NCI-H1048 (cell line): Measurements from ENCODE around the gene TSKU.
"Not testable (repeated sequence)": the region's sequence is repeated elsewhere in the genome, so short reads cannot be mapped to it uniquely, and the experiment has no call there.

ENCODE experiments used
- DNase-seq: peaks from one replicate; lab custom pipeline; 2025; lab: John Stamatoyannopoulos, UW

The TSKU gene

DNA sequence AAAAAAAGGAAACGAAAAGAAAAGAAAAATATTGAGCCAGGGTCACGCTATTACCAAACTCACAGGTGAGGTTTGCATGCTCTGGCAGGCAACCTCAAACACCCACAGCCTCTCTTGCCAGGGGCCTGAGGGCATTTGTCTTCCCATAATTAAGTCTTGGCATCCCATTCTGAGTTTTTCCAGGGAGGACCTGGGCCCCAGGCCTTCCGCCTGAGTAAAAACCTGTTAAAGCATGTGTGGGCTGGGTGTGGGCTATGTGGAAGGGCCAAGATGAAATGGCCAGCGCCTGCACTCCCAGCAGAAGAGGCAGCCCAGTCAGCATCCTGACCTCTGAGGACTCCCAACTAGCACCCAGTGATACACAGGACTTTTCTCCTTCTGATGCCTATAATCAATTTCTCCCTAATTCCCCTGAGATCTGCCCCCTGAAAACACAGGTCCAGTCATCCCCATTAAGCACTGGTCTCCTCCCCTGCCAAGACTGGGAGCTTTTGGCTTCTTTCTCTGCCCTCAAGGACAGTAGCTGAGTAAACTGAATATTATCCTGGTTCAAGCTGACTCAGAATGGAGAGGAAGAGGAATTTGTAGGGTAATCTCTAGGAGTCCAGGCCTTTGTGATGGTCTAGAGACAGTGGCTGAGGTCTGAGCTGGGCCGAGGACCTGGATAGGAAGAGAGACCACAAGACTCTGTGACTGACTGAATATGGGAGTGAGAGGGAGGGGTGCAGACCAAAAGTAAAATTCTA lies 42.0 kb downstream of the TSKU start:
- DNase-seq = no peak

DNA sequence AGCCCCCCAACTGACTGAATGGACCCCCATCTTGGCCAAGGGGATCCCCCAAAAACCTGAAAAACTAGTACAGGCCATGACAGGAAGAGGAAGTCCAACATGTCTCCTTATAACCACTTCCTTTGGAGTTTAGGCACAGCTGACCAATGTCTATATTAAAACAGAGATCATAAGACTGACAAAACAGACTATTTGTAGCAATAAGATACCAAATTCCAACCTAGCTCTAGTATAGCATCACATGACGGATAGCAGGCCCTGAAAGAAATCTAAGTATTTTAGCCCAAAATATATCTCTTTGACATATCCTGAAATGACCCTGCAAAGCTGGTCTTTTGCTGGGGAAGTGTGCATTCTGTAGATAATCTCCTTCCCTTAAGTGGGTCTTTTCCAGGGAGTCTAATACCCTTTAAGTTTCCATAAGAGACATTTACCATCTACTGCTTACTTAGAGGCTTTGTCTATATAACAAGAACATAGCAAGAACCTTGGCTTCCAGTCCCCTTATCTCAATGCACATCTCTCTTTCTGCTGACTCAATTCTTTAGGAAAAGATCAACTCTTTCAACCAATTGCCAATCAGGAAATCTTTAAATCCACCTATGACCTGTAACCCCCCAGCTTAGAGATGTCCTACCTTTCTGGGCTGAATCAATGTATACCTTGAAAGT lies 42.7 kb downstream of the TSKU start:
- no peak for DNase-seq

DNA sequence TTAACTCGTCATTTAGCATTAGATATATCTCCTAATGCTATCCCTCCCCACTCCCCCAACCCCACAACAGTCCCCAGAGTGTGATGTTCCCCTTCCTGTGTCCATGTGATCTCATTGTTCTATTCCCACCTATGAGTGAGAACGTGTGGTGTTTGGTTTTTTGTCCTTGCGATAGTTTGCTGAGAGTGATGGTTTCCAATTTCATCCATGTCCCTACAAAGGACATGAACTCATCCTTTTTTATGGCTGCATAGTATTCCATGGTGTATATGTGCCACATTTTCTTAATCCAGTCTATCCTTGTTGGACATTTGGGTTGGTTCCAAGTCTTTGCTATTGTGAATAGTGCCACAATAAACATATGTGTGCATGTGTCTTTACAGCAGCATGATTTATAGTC lies 43.4 kb downstream of the TSKU start:
- DNase-seq = not testable (repeated sequence)

DNA sequence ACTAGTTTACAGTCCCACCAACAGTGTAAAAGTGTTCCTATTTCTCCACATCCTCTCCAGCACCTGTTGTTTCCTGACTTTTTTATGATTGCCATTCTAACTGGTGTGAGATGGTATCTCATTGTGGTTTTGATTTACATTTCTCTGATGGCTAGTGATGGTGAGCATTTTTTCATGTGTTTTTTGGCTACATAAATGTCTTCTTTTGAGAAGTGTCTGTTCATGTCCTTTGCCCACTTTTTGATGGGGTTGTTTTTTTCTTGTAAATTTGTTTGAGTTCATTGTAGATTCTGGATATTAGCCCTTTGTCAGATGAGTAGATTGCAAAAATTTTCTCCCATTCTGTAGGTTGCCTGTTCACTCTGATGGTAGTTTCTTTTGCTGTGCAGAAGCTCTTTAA lies 43.8 kb downstream of the TSKU start:
- DNase-seq = not testable (repeated sequence)

DNA sequence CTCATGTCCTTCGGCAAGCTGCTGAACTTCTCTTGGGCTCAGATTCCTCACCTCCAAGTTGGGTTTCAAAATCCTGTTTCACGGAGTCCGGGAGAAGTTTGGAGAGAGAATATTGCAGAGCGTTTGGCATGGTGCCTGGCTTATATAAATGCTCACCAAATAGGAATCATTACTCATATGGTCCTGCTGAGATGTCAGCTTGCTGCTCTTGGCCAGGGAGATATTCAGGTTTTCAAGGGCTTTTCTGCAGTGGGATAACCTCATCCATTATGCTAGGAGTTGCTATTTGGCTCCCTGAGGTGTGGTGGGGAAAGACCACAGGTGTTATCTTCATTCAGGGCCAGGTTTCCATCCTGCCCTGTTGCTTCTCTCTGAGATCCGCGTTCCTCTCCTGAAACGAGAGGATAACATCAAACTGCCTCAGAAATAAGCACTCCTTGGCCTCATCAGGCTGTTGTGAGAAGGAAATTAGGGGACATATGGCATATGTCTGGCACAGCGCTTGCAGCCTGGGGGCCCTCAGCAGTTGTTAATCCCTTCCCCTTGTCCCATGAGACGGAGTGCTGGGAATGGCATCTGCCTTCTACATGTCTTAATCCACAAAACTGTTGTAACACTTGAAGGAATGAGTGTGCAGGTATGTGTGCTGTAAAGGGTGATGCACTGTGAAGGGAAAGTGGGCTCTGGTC lies 47.6 kb downstream of the TSKU start:
- no peak for DNase-seq

DNA sequence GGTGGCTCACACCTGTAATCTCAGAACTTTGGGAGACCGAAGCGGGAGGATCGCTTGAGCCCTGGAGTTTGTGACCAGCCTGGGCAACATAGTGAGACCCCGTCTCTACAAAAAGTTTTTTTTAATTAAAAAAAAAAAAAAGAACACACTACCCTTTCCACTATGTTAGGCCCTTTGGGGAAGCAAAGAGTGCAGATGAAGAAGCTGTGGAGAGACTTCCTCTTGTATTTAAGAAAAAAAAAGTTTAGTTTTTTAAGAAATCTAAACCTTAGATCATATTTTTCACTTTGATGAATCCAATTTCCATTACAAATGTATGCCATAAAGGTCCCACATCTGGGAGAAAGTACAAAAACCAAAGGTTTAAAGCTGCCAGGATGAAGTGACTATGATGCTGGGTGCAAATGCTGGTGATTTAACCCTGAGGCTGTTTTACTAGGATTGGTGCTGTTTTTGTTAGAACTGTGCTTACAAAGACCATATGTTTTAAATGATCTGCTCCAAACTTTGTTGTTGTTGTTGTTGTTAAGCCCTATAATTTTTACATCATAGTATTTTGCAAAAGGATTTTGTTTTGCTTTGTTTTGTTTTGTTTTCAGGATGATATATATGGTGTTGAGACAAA lies 48.6 kb downstream of the TSKU start:
- no peak for DNase-seq

DNA sequence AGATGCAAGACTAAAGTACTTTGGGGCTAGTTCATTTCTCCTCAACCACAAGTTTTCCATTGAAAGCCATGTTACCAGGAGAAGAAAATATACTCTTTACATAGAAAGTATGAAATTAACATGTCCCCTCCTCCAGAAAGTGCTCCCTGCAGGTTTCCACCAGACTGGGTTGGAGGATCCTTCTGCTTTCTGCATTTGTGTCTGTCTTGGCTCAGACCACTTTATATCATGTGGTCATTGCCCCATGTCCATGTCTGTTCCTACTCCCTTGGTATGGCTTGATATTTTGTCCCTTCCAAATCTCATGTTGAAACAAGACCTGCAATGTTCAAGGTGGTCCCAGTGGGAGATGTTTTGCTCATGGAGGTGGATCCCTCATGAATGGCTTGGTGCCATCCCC lies 49.2 kb downstream of the TSKU start:
- DNase-seq = no peak

DNA sequence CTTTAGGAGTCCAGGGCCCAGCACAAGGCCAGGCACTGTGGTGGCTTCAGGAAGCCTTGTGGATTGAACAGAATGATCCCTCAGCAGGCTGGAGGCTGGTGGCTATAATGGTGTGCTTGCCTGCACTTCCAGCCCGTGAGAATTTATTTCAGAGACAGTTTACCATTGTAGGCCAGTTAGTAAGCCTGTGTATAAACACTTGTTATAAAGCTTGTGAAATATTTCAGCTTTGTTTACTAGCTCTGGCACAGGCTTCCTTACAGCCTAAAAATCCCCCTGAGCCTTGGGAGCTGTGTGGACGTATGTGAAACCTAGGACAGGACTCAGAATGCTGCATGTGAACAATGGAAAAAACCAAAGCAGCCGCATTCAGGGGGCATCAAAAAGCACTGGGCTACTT lies 51.0 kb downstream of the TSKU start:
- no peak for DNase-seq

DNA sequence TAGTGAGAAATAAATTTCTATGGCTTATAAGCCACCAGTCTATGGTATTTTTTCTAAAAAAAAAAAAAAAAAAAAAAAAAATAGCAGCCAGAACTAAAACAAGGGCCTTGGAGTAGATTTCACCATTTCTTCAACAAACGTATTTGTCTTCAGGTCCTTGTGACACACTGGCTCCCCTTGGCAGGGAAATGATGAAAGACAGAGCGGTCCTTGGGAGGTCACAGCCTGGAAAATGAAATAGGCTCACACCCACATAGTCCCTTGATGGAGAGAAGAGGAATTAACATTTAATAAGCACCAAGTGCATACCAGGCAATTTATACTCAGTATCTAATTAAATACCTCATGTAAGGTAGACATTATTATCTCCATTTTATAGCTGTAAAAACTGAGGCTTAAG lies 51.9 kb downstream of the TSKU start:
- DNase-seq = no peak

DNA sequence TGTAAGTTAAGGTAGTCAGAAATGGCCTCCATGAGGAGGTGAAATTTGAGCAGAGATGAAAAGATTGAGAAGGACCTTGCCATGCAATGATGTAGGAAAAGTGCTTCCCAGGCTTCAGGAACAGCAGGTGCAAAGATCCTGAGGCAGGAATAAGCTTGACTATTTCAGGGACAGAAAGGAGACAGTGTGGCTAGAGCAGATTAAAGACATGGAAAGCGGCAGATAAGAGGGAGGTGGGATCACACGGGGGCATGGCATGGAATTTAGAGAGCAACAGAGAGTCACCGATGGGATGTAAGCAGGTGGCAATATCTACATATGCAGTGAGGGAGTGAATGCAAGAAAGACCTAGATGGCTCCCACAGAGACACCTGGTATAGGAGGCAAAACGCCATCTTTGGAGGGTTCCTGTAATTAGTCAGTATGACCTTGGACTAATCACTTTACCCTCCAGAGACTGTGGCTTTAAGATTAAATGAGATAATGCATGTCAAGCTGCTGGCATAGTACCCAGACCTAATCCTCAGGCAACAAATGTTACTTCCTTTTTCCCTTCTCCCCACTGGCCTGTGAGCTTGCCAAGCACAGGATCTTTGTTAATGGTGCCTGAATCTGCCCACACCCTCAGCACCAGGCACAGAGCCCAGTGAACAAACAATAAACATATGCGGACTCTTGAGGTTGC lies 52.9 kb downstream of the TSKU start:
- no peak for DNase-seq

DNA sequence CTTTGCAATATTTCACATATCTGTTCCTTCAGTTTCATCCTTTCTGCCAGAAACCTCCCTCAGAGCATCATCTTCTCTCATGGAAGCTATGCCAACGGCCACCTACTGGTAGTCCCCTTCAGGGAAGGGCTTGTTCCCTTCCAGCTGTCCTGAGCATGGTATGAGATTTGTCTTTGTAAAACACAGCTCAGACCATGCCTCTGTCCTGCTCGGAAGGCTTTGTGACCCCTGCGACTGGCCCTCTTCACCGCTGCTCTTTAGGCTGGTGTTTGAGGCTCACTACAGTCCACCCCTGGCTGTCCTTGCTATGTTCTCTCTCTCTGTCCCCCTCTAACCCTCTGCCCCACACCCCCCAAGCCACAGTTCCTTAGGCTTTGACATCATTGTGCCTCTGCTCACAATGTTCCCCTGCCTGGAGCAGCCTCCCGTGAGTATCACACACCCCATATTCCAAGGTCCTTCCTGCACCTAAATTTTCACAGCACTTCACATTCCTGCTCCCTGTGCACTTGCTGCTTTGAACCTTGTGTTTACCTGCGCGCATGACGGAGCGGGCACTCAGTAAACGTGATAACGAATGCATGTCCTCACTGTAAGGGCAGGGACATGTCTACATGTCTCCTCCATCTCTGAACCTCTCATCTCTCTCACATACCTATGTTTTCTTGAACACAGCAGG lies 53.6 kb downstream of the TSKU start:
- DNase-seq = no peak

DNA sequence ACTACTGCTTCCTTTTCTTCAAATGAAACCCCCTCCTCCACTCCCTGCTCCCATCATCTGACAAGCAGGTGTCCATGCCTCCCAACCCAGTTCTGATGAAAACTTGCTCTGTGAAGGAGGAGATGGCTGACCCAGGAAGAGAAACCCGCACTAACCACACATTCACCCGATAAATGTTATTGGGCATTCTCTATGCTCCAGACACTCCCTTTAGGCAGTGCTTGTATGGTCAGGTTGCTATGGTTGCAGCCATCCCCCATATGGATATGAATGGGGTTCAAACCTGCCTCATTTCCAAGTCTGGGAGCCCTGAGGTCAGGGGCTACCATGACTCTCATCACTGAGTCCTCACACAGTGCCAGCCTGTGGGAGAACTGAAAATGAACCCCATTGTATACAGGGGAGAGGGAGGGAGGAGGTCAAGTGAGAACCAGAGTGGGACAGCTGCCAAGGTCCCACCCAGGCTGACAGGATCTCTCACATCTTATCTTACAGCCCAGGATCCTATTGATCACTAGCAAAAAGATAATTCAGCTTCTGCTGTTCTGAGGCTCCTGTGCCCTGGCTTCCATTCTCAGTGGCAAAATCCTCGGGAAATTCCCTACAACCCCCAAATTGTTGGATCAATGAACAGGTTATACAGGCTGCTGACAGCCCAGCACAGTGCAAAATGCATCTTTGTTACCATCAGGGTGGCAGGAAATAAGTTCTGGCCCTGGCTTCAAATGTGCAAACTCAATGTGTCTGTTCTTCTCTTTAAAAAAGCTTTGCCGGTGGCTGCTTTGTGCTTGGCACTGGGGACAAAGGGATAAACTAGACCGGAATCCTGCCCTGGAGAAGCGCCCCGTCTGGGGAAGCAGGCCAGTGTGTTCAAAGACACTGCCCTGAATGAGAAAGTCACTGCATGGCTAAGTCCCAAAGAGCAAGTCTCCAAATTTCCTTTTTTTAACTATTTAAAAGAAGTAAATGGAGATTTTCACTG lies 54.8 kb downstream of the TSKU start:
- no peak for DNase-seq

DNA sequence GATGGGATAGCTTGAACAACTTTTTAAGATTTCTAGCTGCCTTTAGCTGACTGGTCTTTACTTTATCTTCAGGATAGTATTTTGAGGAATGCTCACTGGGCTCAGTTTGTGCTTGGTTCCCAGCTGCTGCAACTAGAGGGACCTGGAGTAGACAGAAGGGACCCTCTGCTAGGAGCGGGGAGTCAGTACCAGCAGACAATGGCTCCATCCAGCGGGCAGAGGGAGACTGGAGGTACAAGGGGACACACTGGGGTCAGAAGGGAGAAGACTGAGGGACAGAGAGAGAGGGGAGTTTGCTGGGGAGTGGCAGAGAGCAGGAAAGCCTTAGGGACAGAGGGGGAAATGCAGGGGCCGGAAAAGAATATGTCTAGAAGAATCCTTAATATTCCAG lies 55.5 kb downstream of the TSKU start:
- DNase-seq = no peak

DNA sequence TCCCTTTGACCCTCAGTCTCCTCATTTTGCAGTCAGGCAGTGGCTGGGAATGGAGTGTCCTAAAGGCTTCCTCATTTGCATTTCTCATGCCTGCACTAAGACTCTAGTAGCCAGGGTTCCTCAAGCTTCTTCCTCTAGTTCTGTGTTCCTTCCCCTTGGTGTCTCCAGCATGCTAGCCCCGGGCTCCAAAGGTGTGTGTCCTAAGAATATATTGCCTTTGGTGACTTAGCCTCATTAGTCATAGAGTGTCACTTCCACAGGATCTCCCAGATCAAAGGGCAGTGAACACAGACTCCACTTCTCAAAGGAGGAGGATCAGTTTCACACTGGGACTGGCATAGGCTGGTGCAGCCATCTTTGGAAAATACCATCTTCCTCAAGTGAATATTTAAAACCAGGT lies 56.2 kb downstream of the TSKU start:
- no peak for DNase-seq

DNA sequence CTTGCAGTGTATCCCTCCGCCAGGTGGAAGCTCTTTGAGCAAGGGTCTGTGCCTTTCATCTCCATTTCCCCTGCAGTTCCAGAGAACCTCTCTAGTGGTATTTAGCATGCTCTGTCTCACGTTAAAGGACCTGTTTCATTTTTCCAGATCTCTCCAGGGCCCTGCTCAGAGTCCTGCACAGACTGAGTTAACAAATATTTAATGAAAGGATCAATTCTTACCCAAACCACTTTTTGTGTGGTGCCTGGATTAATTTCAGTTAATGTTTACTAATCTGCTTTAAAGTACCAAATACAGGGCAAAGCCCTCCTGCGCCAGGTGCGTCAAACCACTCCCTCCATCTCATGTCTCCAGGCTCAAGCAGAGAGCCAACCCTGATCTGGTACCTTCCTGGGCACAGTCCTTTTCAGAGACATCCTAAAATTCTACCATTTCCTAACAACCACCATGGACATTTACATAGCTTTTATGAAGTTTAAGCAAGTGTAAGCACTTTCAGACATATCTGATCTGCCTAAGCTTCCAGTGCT lies 58.8 kb downstream of the TSKU start:
- no peak for DNase-seq

DNA sequence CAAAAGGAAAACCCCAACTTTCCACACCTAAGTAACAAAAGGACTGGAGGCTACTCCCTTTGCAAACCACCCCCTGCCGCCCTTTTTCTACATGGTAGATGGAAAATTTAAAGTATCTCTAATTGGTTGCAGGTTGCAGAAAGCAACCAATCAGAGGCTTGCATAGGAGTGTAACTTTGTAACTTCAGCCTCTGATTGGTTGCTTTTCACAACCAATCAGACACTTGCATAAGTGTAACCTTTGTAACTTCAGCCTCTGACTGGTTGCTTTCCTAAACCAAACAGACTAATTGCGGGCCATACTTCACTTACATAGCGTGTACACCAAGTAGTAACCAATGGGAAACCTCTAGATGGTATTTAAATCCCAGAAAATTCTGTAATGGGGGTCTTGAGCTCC lies 60.8 kb downstream of the TSKU start:
- no peak for DNase-seq

DNA sequence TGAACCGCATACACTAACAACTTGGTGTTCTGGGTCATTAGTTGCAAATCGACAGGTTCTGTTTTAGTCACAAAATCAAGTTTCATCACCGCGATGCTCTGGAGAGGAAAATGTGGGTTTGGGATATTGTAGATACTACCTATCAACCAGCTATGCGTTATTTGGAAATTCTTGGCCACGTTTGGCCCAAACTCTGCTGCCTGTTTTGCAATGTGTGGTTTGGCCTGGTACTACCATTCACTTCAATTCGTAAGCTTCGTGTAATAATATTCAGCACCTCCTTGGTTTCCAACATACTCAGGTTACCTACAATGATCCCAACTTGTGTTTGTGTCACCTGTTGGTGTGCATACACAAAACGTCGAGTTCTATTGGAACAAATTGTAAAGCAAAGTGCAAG lies 61.4 kb downstream of the TSKU start:
- no peak for DNase-seq

DNA sequence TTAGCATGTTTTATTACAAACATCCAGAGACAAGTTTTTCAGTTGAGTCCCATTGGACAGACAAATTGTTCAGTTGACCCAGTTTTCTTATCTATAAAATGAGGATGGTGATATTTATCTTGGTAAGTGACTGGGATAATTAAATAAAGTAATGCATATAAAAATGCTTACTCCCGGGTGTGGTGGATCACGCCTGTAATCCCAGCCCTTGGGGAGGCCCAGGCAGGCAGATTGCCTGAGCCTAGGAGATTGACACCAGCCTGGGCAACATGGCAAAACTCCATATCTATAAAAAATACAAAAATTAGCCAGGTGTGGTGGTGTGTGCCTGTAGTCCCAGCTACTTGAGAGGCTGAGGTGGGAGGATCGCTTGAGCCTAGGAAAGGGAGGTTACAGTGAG lies 61.9 kb downstream of the TSKU start:
- DNase-seq = no peak

DNA sequence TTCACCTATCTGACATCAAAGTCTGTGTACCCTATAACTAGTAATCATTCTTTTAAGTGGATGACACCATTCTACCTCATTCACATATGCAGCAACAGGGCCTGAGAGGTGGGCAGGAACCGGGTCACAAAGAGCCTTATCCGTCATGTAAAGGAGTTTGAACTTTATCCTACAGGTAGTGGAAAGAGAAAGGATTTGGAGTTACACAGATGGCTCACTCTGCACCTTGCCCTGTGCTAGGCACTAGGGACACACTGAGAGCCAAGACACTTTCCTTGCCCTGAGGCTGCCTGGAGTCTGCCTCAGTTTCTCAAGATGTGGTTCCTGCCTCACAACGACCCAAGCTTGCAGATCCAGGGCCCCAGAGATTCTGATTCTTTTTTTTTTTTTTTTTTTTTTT lies 63.3 kb downstream of the TSKU start:
- no peak for DNase-seq
